ENCODE results near the gene NHEJ1. TPM values are rescaled to one million over a fixed set of nuclear protein-coding genes. Genes with fewer than 3 reads are reported as not detected.

NHEJ1 gene
- total RNA-seq, 2 experiments from 2014 or later: 7.2 to 8.5 TPM

DNA sequence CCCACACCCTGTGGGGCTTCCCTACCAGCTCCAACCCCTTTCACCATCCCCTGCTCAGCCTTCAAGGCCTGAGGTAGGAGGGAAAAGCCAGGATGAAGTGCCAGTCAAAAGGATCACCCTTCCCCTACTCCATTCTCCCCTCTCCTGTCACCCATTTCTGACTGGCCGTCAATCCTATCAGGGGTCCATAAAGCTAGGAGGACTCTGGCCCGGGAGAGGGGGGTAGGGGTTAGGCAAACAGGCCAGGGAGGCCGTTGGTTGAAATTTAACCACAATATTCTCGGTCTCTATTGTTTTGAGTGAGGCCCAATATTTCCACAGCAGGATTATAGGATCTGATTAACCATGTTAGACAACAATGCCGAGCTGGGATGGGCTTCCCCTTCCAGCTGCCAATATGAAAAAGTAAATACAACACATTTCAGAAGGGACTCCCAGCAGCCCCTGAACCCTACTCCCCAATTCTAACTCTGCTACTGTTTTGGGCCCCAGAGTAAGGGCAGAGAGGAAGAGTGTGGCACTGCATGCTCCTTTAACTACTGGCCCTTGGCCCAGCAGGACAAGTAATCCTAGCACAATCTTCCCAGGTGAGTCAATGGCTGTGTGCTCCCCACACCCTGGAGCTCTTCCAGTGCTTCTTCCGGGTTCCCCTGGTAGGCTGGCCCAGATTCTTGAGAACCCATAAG is 89.3 kb downstream of the NHEJ1 start:
- Histone ChIP-seq H3K27ac (ENCODE audit: low read depth in 1 of 2, low read length in 2 of 2) (no peak overlapping the region), H3K27me3 (ENCODE audit: control insufficient read depth in 1 of 2, insufficient read depth in 2 of 2, low read length in 2 of 2) (no peaks in the 10 kb centered on the region), H3K9me3 (ENCODE audit: control insufficient read depth in 1 of 2, insufficient read depth in 1 of 2, low read length in 2 of 2) (no peaks in the 10 kb centered on the region), H3K4me3 (ENCODE audit: low read length) (no peak overlapping the region), H3K36me3 (ENCODE audit: insufficient read depth, low read length) (peaks cover 18% of the 10 kb centered on the region), H3K4me1 (ENCODE audit: insufficient read depth, low read length) (no peaks in the 10 kb centered on the region)
- Mint-ChIP-seq H3K27me3 (no peaks in the 10 kb centered on the region), H3K4me1 (ENCODE audit: low read depth) (no peaks in the 10 kb centered on the region), H3K36me3 (ENCODE audit: low read depth) (peaks cover 32% of the 10 kb centered on the region), H3K9me3 (no peaks in the 10 kb centered on the region), H3K27ac (no peak overlapping the region), H3K4me3 (no peak overlapping the region)
- ChIA-PET CTCF (no interaction called here), POLR2A (no interaction called here)
- intact Hi-C loops (cut with DNase I, micrococcal nuclease): loop anchor here in 1 of 2 experiments (5.0 kb wide), 1 partner anchor 46 kb away; no protein-coding TSS in a partner anchor
- TF ChIP-seq, protein P1, sequence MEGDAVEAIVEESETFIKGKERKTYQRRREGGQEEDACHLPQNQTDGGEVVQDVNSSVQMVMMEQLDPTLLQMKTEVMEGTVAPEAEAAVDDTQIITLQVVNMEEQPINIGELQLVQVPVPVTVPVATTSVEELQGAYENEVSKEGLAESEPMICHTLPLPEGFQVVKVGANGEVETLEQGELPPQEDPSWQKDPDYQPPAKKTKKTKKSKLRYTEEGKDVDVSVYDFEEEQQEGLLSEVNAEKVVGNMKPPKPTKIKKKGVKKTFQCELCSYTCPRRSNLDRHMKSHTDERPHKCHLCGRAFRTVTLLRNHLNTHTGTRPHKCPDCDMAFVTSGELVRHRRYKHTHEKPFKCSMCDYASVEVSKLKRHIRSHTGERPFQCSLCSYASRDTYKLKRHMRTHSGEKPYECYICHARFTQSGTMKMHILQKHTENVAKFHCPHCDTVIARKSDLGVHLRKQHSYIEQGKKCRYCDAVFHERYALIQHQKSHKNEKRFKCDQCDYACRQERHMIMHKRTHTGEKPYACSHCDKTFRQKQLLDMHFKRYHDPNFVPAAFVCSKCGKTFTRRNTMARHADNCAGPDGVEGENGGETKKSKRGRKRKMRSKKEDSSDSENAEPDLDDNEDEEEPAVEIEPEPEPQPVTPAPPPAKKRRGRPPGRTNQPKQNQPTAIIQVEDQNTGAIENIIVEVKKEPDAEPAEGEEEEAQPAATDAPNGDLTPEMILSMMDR (IDR thresholded peaks at IDR 0.05): no peak
- no peak for DNase-seq
- no peak for ATAC-seq (ENCODE audit: poor library complexity)

DNA sequence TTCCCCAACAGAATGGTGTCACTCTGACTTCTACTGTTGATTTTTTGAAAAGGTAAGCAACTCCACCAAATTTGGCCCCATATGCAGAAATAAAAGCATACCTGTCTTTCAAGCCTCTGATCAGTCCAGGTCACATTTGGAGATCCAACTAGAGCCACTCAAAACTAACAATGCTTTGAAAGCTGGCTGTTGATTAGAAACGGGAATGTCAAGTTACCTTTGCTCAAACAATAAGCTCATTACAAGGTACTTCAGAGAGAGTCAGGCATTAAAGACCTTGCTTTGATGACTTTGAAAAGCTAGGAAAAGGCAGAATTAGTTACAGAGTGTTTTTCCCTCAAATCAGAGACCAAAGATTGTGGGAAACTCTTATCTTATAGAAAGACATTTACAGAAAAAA is 95.1 kb downstream of the NHEJ1 start:
- ChIA-PET POLR2A (no interaction called here), CTCF (interaction anchor here (0.6 kb wide), 1 partner anchor 146 kb away, joined by 3 read pairs; no protein-coding TSS in a partner anchor)
- Mint-ChIP-seq H3K4me1 (ENCODE audit: low read depth) (no peaks in the 10 kb centered on the region), H3K27me3 (peaks cover 38% of the 10 kb centered on the region), H3K4me3 (no peak overlapping the region), H3K27ac (no peak overlapping the region), H3K36me3 (ENCODE audit: low read depth) (no peaks in the 10 kb centered on the region), H3K9me3 (no peaks in the 10 kb centered on the region)
- Histone ChIP-seq H3K27me3 (ENCODE audit: control insufficient read depth in 1 of 2, insufficient read depth in 2 of 2, low read length in 2 of 2) (peaks cover 20 to 27% of the 10 kb centered on the region in 2 experiments), H3K27ac (ENCODE audit: low read depth in 1 of 2, low read length in 2 of 2) (no peak overlapping the region), H3K4me1 (ENCODE audit: insufficient read depth, low read length) (peaks cover 6% of the 10 kb centered on the region), H3K4me3 (ENCODE audit: low read length) (no peak overlapping the region), H3K9me3 (ENCODE audit: control insufficient read depth in 1 of 2, insufficient read depth in 1 of 2, low read length in 2 of 2) (no peaks in the 10 kb centered on the region), H3K36me3 (ENCODE audit: insufficient read depth, low read length) (no peaks in the 10 kb centered on the region)
- TF ChIP-seq, protein P1 (IDR thresholded peaks at IDR 0.05): no peak
- intact Hi-C loops (cut with DNase I, micrococcal nuclease): no loop called here
- no peak for DNase-seq
- ATAC-seq (ENCODE audit: poor library complexity): no peak

DNA sequence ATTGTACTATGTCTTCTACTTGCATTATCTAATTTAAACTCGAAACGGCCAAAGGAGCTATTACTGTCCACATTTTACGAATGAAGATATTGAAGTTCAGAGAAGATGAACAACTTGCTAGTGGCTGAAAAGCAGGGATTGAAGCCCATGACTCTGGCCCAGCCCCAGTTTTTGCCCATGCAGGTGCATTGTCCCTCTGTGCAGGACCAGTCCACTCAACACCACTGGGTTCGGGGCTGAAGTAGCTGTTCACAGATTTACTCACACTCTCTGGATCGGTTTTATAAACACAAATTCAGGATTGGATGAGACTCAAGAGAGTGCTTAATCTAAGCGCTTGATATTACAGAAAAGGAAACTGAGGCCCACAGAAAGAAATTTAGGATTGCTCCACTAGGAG is 98.5 kb downstream of the NHEJ1 start:
- Mint-ChIP-seq H3K36me3 (ENCODE audit: low read depth) (no peaks in the 10 kb centered on the region), H3K27ac (no peak overlapping the region), H3K4me3 (no peak overlapping the region), H3K4me1 (ENCODE audit: low read depth) (peaks cover 20% of the 10 kb centered on the region), H3K9me3 (no peaks in the 10 kb centered on the region), H3K27me3 (peaks cover 70% of the 10 kb centered on the region)
- CTCF ChIA-PET: no interaction called here
- intact Hi-C loops (cut with DNase I, micrococcal nuclease): no loop called here
- Histone ChIP-seq H3K4me1 (ENCODE audit: insufficient read depth, low read length) (peaks cover 38% of the 10 kb centered on the region), H3K9me3 (ENCODE audit: control insufficient read depth in 1 of 2, insufficient read depth in 1 of 2, low read length in 2 of 2) (peaks cover 0 to 29% of the 10 kb centered on the region in 2 experiments), H3K27ac (ENCODE audit: low read depth in 1 of 2, low read length in 2 of 2) (no peak overlapping the region), H3K4me3 (ENCODE audit: low read length) (no peak overlapping the region), H3K27me3 (ENCODE audit: control insufficient read depth in 1 of 2, insufficient read depth in 2 of 2, low read length in 2 of 2) (peaks cover 48 to 57% of the 10 kb centered on the region in 2 experiments), H3K36me3 (ENCODE audit: insufficient read depth, low read length) (no peaks in the 10 kb centered on the region)
- POLR2A ChIA-PET: no interaction called here
- DNase-seq (no peak), ATAC-seq (ENCODE audit: poor library complexity) (no peak)
- TF ChIP-seq, protein P1 (IDR thresholded peaks at IDR 0.05): no peak
